GM21381 (cell line): ENCODE data around the gene SCUBE1.

Experiments
- ATAC-seq: cut with Tn5 transposase; IDR thresholded peaks from one replicate; pipeline ENCODE4 v1.9.1; 2021; ENCODE audit warnings: mild to moderate bottlenecking, moderate library complexity; ENCODE audit not compliant: unreplicated experiment

SCUBE1 gene

GRCh38 chr22:43163241-43163795 lies 179.9 kb downstream of the SCUBE1 start:
- no peak for ATAC-seq

DNA sequence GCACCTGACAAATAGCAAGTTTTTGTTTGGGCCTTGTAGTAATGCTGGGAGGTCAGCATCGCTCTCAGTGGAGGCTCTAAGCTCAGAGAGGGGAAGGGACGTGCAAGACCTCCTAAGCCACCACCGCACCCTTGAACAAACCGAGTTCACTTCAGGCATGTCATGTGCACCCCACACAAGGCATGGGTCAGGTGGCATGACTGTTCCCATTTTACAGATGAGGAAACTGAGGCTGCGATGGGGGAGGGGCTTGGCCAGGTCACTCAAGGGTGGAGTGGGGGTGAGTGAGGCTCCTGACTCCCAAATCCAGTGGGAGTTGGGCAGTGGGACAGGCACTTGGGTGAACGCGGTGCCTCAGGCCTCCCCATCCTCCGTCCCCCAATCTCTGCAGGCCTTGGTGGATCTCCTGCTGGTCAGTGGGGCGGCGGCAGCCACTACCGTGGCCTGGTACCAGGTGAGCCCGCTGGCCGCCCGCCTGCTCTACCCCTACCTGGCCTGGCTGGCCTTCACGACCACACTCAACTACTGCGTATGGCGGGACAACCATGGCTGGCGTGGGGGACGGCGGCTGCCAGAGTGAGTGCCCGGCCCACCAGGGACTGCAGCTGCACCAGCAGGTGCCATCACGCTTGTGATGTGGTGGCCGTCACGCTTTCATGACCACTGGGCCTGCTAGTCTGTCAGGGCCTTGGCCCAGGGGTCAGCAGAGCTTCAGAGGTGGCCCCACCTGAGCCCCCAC lies 180.6 kb downstream of the SCUBE1 start:
- no peak for ATAC-seq

DNA sequence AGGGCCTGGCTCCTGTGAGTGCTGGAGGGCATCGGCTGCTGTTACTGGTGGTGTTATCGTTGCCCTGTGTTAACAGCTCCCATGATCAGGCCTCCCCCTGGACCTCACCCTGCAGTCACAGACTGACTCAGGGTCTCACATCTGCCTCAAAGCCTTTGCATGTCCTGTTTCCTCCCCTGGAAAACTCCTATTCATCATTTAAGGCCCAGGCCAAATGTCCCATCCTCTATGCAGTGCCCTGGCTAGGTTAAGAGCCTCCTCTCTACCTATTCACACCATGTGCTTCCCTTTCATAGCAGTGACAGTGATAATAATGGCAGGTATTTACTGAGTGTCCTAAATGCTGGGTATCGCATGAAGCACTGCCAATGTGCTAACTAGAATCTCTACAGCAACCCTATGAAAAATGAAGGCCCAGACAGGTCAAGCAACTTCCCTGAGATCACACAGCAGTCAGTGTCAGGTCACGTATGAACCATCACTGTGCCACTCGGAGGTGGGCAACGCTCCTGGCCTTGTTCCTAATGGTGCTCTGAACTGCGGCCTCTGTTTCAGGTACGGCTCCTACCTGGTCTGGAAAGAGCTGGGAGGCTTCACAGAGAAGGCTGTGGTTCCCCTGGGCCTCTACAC lies 182.6 kb downstream of the SCUBE1 start:
- ATAC-seq, result no peak

DNA sequence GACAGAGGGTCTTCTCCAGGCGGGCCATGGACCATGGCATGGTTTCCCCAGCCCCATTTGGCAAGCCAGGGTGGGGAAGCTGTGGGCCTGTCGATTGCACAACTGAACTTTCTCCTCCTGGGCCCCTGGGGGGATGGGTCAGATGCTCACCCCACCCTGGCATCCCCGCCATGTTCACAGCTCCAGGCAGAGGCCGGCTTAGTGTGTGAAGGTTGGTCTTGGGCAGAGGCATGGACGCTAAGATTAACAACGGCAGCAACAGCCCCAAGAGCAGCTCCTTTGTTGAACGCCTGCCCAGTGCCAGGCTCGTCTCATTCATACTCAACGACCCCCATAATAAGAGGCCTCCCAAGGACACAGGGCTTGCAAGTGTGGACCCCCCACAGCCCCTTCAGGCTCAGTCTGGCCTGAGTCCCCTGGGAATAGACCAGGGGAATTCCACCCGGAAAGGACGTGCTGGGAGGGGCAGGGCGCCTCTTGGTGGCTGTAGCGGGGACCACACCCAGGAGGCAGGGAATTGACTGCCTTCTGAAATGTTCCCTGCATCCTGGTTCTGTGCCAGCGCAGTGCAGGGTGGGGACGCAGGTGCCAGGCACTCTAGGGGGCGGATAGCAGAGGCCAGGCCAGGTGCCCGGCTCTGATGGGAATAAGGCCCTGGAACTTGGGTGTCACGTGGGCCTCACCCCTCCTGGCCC lies 183.5 kb downstream of the SCUBE1 start:
- ATAC-seq, result no peak

- no peak for ATAC-seq
Measured at GRCh38 chr22:43158778-43159483, 184.2 kb downstream of the SCUBE1 start.

GRCh38 chr22:43157874-43158546 lies 185.2 kb downstream of the SCUBE1 start:
- ATAC-seq, result no peak

GRCh38 chr22:43156413-43156812 lies 186.8 kb downstream of the SCUBE1 start:
- ATAC-seq, result no peak

- no peak for ATAC-seq
Measured at GRCh38 chr22:43155789-43156188, 187.4 kb downstream of the SCUBE1 start.

DNA sequence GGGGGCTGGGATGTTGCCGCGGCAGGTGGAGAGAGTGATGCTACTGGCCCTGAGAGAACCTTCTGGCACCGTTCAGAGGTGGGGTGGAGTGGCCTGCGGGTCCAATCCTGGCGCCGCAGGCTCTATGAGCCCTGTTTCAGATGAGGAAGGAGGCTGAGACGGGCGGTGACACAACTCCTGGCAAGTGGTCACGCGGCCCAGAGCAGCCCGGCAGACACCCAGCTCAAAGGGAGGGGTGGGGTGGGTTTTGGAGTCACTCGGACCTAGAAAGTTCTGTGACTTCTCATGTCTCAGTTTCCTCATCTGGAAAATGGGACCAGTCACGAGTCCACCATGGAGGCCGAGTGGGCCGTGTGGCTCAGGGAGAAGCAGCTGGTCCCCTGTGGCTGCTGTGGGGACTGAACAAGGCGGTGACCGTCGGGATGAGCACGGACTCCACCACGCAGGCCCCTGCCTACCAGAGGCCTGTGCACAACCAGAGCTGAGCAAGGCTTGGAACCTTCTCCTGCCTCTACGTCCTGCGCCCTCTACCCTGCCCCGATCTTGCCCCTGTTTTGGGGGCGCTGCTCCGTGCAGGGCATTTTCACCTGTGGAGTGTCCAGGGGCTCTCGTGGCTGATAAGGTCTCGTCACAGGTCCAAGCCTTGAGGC lies 188.2 kb downstream of the SCUBE1 start:
- ATAC-seq, result no peak

- no peak for ATAC-seq
Measured at GRCh38 chr22:43153899-43154298, 189.3 kb downstream of the SCUBE1 start.

- ATAC-seq, result no peak
Measured at GRCh38 chr22:43152357-43153071, 190.7 kb downstream of the SCUBE1 start.

GRCh38 chr22:43152003-43152356 lies 191.2 kb downstream of the SCUBE1 start:
- no peak for ATAC-seq

DNA sequence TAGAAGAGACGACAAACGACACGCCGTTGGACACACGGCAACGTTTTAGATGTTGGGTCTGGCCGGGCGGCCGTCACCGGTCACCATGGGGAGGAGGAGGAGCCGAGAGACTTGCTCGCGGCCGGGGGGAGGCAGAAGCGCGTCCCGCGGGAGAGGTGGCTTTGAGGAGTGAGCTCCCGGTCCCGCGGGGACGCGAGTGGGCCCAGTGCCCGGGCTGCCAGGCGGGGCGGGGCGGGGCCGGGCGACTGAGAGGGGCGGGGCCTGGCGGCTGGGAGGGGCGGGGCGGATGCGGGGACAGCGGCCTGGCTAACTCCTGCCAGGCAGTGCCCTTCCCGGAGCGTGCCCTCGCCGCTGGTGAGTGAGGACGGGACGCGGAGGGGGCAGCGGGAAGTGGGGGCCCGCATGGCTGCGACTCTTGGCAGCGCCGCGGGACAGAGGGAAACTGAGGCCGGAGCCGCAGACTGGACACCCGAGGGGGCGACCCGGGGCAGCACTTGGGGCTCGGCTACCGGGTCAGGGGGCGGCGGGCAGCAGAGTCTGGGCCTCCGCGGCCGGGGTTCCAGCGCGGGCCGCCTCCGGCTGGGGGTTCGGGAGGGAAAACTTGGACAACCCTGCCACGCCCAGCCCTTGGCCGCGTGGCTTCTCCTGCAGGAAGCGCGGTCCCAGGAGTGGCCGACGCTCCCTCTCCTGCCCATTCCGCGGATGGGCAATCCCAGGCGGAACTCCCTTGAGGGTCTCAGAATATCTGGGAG lies 191.7 kb downstream of the SCUBE1 start, which contains the start of gene TSPO:
Gene TSPO, plus strand, starts transcription at position 309 of the 752 bp plus-strand sequence. CDS start 7,680 bp downstream, outside the sequence.
- ATAC-seq, result no peak

GRCh38 chr22:43150731-43151206 lies 192.4 kb downstream of the SCUBE1 start:
- no peak for ATAC-seq

DNA sequence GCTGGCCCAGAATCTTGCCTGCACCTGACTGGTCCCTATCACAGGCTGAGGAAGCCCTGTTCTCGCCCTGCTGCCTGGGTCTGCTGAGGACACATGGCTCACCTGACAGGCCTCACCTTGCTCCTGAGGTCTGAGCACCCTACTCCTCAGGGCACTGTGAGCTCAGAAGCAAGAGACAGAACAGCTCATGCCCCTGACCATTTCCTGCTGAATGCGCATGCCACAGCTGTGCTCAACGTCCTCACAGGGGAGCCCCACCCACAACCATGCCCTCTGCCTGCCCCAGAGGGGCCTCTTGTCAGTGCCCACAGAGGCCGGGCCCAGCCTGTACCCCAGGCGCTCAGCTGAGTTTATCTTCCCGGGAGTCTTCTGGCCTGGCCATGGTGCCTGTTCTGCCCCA lies 194.6 kb downstream of the SCUBE1 start:
- no peak for ATAC-seq

DNA sequence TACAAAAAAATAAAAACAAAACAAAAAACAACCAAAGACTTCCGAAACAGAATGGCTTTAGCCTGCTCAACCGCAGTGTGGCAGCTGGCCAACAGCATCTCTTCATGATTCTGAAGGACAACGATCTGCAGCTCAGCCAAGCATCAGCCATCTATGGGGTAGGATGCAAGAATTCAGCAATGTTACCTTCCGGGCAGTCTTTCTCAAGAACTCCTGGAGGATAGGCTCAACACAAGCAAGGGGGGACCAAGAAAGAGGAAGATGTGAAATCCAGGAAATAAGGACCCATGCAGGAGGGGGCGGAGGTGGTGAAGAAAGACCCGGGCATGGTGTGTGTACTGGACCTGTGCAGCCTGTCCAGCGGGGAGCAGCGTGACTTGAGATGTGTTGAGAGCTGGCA lies 195.4 kb downstream of the SCUBE1 start:
- ATAC-seq, result no peak
